Glomerular visceral epithelial cell (primary cell): ENCODE measurements around the gene RNF217.
"Not testable (repeated sequence)": the region's sequence is repeated elsewhere in the genome, so short reads cannot be mapped to it uniquely, and the experiment has no call there.

ENCODE experiments used
- DNase-seq: peaks from one replicate; pipeline ENCODE4 v3.0.0-alpha.2; 2016; ENCODE audit errors: extremely low spot score

Gene RNF217

GRCh38 chr6:125015152-125015551, 52.9 kb downstream of the RNF217 start:
- no peak for DNase-seq

- DNase-seq: no peak
These were observed 55.9 kb downstream of the RNF217 start for GRCh38 chr6:125018136-125018535.

- DNase-seq: no peak
These were observed 57.0 kb downstream of the RNF217 start for GRCh38 chr6:125019281-125019680.

- no peak for DNase-seq
These were observed 57.7 kb downstream of the RNF217 start for GRCh38 chr6:125019918-125020317.

GRCh38 chr6:125020385-125020784, 58.1 kb downstream of the RNF217 start:
- no peak for DNase-seq

GRCh38 chr6:125022391-125022989, 60.3 kb downstream of the RNF217 start:
- no peak for DNase-seq

GRCh38 chr6:125025164-125025854, 63.1 kb downstream of the RNF217 start:
- DNase-seq: no peak

- no peak for DNase-seq
These were observed 65.0 kb downstream of the RNF217 start for GRCh38 chr6:125027287-125027686.

GRCh38 chr6:125030969-125031368, 68.7 kb downstream of the RNF217 start:
- no peak for DNase-seq

- DNase-seq: no peak
These were observed 69.1 kb downstream of the RNF217 start for GRCh38 chr6:125031385-125031784.

- DNase-seq: not testable (repeated sequence)
These were observed 72.7 kb downstream of the RNF217 start for GRCh38 chr6:125034929-125035328.

- not testable (repeated sequence) for DNase-seq
These were observed 74.2 kb downstream of the RNF217 start for GRCh38 chr6:125036486-125036885.

GRCh38 chr6:125037827-125038226, 75.6 kb downstream of the RNF217 start:
- no peak for DNase-seq

GRCh38 chr6:125038925-125039324, 76.7 kb downstream of the RNF217 start:
- no peak for DNase-seq

- no peak for DNase-seq
These were observed 79.7 kb downstream of the RNF217 start for GRCh38 chr6:125041740-125042459.

GRCh38 chr6:125044066-125044465, 81.8 kb downstream of the RNF217 start:
- no peak for DNase-seq

GRCh38 chr6:125044667-125045066, 82.4 kb downstream of the RNF217 start:
- DNase-seq: no peak

GRCh38 chr6:125046107-125046925, 84.1 kb downstream of the RNF217 start:
- peak; percentile 7 for DNase-seq

GRCh38 chr6:125048274-125048673, 86.0 kb downstream of the RNF217 start:
- DNase-seq: no peak

- no peak for DNase-seq
These were observed 88.6 kb downstream of the RNF217 start for GRCh38 chr6:125050663-125051318.

- DNase-seq: no peak
These were observed 91.6 kb downstream of the RNF217 start for GRCh38 chr6:125053809-125054208.

- no peak for DNase-seq
These were observed 92.1 kb downstream of the RNF217 start for GRCh38 chr6:125054331-125054730.
